DMS 273 treated with DMSO at 0.1 percent for 48 hours (cell line): ENCODE results near the gene CRCP.
"Not testable (repeated sequence)": the region's sequence is repeated elsewhere in the genome, so short reads cannot be mapped to it uniquely, and the experiment has no call there.

Experiments used
- DNase-seq: peaks from one replicate; lab custom pipeline; 2025; lab: John Stamatoyannopoulos, UW

Gene CRCP

DNA sequence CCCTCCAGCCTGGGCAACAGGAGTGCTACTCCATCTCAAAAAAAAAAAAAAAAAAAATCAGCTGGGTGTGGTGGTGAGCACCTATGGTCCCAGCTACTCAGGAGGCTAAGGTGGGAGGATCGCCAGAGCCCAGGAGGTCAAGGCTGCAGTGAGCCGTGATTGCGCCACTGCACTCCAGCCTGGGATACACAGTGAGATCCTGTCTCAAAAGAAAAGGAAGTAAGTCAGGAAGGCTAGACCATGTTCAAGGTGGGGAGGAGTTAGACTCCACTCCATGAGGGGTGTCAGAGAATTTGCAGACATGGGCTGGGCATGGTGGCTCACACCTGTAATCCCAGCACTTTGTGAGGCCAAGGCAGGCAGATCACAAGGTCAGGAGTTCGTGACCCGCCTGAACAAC, 6.2 kb upstream of the CRCP start:
- DNase-seq, result not testable (repeated sequence)

DNA sequence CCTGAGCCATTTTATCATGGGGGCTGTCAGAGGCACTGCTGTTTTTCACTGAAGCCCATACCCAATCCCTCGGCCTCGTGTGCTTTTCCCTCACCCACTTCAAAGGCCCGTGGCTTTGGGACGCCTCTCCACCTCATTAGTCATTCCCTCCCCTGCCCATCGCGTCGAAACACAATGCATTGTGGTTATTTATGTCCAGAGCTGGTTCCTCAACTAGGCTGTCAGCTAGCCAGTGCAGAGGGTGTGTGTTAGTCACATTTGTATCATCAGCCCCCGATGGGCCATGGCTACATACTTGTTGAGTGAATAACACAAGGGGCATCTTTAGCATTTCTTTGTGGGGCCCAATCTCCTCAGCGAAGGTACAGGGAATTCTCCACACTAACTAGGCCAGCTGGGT, 3.8 kb upstream of the CRCP start:
- DNase-seq, result no peak

DNA sequence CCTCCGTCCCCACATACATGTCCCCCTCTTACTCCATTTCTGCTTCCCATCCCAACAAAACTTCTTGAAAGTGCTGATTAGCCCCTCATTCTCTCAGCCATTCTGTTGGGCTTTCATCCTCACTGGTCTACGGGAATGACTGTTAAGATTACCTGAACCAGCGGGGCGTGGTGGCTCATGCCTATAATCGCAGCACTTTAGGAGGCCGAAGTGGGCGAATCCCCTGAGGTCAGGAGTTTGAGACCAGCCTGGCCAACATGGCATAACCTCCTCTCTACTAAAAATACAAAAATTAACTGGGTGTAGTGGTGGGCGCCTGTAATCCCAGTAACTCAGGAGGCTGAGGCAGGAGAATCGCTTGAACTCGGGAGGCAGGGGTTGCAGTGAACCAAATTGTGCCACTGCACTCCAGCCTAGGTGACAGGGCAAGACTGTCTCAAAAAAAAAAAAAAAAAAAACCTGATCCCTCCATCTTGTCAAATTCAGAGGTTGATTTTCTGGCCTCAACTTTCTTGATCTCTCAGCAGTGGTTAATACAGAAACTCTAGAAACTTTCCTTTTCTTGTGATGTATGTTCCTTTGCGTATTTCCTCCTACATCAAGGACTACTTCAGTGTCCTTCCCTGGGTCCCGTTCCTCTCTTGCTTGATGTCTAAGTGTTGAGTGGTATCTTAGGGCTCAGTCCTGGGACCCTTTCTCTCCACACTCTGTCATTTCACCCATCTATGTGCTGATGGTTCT, 2.2 kb downstream of the CRCP start:
- not testable (repeated sequence) for DNase-seq

DNA sequence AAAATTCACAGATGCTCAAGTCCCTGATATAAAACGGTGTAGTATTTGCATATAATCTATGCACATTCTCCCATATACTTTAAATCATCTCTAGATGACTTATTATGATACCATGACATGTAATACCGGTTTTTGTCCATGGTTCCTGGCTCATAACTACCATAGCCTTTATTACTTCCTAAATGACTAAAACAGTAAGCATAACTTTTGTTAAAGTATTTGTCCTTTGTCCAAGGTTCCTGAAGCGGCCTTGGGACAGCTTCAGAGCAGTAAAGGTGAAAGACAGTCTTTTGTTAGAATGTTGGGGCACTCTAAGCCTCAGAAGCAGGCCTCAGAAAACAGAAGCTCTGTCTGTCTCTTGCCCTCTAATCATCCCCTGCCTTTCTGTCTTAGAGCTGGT, 4.0 kb downstream of the CRCP start:
- no peak for DNase-seq

DNA sequence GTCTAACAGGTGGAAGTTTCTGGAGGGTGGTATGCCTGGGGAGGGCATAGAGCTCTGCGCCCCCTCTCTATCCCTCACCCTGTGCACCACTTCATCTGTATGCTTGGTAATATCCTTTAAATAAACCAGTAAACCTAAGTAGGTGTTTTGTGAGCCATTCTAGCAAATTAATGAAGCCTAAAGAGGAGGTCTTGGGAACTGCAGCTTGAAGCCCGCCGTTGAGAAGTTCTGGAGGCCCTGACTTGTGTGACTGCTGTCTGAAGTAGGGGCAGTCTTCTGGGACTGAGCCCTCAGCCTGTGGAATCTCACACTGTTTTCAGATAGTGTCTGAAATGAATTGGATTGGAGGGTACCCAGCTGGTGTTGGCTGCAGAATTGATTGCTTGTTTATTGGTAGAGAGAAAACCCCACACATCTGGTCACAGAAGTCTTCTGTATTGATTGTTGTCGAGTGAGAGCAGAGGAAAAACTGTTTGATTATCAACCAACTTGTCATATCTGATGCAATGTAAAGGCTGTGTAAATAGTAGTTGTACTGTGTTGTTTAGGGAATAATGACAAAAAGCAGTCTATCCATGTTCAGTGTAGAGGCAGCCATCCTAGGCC, 4.7 kb downstream of the CRCP start:
- DNase-seq, result no peak

DNA sequence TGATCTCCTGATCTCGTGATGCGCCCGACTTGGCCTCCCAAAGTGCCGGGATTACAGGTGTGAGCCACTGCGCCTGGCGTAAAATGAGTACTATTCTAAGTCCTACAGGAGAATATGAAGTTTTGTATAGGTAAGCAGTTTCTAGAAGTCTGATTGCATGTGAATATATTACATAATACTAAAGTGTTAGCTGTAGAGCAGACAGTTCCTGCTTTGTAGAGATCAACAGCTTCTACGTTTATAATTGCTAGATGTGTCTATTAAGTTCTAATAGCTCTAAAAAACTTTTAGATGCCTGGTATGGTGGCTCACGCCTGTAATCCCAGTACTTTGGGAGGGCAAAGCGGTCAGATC, 8.5 kb downstream of the CRCP start:
- DNase-seq, result no peak

DNA sequence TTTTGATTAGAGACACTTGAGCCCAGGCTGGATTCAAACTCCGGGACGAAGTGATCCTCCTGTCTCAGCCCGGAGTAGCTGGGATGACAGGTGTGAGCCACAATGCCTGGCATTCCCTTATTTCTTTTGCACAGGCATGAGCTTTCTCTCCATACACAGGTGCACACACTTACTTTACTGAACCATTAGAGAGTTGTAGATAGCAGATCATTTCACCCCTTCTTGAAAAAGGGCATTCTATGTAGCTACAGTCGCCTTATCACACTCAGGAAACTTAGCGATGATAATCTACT, 9.9 kb downstream of the CRCP start:
- DNase-seq, result not testable (repeated sequence)

DNA sequence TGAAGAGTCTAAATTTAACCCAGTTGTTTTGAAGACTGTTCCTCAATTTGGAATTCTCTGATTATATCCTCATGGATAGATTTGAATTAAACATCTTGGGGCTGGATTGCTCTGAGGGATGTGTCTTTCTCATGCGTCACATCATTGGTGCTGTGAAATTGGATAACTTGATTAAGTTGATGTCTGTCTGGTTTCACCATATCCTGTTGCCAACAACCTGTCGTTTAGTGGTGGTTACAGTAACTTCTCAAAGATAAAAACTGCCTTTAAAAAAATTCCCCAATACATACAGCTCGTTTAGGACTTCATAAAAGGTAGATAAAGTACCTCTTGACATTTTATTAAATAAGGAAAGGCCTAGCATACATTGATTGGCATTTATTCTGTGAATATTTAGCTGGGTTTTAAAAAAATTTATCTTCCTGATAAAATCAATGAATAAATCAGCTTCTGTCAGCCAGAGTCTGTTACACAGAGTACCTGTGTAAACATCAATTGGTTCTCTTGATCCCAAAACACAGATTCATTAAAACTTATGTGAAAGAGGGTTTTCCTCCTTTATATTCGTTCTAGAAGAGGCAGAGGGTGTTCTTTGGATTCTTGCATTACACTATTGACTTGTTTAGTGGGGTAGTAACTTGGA, 10.5 kb downstream of the CRCP start:
- no peak for DNase-seq

DNA sequence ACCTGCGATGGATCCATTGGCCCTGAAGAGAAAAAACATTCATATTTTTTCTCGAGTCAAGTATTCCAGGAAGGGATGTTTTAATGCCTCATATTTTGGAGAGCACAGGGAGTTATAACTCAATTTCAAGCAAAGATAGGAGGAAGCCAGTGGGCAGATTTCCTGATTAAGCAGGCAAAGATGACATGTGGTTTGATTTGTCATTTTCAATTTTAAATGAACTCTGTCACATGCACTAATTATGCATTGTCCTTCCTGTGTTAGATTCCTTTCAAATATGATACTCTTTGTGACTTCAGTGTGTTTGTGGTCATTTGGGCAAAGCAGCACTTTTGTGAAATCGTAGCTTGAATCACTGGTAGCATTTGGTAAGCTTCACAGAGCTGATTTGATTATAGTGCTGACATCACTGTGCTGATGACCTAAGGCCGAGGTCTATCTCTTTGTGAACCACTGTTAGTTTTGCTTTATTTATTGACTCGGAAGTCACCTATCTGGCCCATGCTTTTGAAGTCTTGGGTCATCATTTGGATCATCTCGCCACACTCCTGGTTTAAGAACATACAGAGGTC, 11.2 kb downstream of the CRCP start:
- not testable (repeated sequence) for DNase-seq

DNA sequence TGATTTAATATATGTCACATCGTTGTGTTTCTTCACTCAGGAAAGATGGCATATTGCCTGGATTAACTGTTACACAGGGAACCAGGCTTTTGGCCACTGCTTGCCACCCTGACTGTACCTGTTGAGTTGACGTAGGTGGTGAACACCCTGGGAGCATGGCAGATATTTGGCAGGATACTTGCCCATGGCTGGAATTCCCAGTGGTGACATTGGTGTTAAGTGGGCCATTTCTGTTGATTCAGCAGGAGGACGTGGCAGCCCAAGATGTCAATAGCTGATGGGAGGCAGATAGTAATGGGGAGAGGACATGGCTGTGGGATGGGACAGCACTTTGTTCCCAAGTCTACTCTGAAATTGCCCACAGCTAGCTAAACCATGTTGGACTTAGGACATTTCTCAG, 12.5 kb downstream of the CRCP start:
- DNase-seq, result not testable (repeated sequence)

DNA sequence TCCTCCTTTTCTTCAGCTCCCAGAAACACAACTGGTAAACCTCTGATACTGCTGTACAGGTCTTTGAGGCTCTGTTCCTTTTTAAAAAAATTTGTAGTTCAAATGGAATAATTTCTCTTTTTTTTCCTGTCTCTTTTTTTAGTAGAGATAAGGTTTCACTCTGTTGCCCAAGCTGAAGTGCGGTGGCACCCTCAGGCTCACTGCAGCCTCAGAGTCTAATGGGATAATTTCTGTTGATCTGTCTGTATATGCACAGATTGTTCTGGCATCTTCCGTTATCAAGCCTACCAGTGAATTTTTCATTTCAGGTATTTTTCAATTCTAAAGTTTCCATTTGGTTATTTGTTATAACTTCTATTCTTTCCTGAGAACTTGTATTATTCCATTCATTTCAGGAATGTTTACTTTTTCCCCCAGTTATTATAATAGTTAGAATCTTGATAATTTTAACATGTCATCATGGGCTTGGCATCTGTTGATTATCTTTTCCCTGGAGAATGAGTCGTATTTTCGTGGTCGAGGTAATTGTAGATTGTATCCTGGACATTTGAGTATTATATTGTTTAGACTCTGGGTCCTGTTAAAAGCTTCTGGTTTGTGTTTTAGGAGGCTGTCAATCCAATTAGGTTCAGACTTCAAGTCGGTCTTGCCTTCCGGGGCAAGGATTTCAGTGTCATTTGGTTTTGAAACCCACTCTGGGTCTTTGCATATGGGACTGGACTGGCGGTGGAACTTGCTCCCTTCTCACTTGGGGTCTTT, 24.5 kb downstream of the CRCP start:
- DNase-seq, result no peak

DNA sequence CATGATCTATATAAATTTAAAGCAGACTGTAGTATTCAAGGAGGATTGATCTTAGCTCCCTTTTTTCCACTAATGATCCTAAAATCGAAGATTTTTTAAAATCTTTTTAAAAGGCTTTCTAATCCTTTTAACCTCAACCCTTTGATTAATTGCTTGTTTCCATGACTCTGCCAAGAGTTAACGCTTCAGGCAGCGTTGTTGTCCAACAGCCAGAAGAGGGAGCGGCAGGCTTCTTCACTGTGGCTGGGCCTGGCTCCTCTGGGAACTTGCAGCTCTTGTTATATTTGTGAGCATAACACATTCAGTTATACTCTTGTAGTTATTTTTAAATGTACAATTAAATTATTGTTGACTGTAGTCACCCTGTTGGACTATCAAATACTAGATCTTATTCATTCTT, 26.3 kb downstream of the CRCP start:
- no peak for DNase-seq

DNA sequence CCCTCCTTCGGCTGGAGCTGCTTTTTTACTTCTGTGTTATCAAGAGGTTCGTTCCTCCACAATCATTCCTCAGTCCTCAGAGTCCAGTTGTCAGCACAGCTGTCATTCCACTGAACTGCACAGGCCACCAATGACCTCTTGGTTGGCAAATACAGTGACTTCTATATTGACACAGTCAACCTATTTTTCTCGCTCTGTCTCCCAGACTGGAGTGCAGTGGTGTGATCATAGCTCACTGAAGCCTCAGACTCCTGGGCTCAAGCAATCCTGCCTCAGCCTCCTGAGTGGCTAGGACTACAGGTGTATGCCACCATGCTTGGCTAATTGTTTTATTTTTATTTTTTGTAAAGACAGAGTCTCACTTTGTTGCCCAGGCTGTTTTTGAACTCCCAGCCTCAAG, 27.7 kb downstream of the CRCP start:
- DNase-seq, result no peak

DNA sequence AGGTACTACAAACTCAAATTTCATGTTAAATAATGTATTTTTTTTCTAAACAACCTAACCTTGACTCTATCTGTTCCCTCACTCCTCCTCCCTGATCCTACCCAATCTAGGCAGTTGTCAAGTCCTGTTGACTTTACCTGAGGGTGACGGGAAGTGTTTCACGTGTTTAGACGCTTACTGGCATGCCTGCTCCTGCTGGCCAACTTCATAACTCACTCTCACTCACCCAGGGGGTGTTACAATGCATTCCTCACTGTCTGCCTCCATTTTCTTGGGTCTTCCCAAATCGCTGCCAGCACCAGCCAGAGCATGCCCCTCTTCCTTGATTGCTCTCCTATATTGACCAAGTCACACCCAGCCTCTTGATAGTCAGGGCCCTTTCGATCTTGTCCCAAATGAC, 28.3 kb downstream of the CRCP start:
- no peak for DNase-seq

DNA sequence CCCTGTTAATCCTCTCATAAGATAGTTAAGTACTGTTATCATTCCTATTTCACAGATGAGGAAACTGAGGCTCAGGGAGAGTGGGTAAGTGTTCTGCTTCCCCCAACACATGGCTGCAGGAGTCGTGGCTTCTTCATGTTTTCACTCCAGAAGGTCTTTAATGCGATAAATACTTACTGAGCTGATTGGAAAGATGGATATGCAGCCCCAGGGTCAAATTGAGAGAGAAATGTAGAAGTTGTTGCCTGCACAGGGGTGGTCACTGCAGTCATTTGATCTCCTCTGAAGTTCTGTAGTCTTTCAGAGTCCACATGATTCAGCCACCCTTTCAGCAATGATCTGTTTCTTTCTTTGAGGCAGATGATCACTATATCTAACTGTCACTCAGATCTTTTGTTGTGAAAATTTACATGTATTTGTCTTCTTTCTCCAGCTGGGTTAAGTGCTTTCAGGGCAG, 29.3 kb downstream of the CRCP start:
- DNase-seq, result no peak

DNA sequence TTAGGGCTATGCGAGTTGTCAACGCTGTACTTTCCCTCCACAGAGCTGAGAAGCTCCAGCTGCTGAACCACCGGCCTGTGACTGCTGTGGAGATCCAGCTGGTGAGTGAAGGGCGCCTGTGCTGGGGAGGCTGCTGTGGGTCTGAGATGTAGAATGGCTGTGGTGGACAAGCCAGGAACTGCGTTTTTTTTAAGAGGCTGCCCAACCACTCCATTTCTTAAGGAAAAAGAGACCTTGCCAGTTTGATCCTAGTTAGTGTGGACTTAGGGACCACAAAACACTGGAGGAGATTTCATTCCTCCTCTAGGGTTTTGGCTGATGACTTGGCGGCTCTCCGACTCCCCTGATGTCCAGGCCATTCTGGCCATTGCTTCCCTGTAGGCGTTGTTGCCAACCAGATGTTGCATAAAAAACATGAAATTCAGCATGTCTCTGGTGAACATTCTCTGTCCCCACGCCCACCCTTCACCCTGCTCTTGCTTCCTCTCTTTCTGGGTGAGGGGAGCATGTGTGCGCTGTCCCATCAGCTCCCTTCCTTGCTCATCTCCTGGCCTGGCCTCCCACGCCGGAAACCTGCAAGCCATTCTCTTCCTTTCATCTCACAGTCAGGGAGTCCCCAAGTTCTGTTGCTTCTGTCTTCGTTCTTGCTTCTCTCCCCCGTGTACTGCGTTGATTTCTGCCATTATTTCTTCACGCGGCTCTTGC, 30.9 kb downstream of the CRCP start:
- no peak for DNase-seq

DNA sequence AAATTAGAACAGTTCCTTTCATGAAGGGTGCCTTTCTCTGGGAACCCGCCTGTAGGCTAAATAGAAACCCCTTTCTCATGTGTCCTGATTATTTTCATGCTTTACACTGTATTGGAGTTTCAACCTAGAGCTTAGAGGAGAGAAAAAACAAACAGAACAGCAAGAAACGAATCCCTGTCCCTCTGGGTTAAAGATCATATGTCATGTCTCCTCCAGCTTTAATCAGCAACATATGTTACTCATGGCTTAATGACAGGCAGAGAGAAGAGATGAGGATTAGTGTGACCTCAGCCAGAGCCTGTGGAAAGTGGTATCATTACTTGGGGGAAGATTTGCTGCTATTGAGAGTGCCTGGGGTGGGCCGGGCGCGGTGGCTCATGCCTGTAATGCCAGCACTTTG, 32.1 kb downstream of the CRCP start:
- peak; percentile 74 for DNase-seq

DNA sequence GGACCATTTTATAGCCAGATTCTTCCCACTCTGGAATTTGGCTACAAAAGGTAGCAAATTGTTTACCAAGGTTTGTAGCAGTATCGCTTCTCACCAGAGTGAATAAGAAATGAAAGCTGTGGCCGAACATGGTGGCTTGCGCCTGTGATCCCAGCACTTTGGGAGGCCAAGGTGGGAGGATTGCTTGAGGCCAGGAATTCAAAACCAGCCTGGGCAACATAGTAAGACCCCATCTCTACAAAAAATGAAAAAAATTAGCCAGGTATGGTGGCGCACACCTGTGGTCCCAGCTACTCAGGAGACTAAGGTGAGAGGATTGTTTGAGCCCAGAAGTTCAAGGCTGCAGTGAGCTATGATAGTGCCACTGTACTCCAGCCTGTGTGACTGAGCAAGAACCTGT, 33.0 kb downstream of the CRCP start:
- DNase-seq, result not testable (repeated sequence)

DNA sequence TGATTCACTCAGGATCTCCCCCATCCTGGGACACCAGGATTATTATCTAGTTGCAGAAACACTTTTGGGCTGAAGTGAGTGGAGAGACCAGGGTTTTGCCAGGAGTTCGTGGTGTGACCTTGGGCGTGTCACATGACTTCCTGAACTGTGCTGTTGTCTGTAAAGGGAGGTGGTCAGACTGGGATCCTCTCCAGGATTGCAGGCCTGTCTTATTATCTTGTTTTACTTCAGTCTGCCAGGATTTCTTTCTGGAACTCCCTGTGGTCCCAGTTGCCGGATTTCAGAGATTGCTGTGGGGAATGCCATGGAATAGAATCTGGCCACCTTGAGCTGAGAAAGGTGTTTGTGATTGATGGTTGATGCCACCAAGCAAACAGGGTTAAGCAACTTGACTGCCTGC, 35.8 kb downstream of the CRCP start:
- no peak for DNase-seq

DNA sequence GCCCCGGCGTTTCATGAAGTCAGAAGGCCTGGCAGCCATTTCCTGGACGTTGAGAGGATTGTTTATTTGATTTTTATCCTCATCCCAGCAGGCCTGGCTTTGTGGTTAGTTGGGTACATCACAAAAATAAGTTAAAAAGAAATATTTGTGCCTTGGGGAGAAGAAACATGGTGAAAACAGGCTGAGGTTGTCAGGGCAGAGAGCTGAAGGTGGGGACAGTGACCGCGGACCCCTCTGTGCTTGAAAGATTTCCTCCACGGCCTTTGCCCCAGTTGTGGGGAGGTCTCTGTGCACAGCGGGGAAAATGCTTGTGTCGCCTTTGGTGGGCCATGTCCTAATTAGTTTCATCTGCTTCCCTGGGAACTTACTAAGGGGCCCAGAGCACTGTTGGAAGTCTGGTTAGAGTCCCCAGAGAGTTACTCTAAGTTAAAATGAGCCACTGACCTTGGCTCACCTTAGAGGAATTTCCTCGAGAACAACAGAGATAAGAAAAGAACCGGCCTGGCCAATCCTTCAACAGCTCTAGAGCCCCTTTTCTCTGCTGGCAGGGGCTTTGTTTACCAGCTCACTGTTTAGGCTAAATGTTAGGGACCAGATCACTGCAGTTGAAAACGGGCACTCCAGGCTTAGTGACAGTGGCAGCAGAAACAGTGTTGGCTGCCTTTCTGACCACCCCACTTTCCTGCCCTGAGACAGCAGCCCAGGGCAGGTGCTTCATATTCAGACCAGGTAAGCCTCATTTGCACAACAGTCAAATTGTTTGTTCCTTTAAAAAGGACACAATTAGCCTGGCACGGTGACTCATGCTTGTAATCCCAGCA, 37.9 kb downstream of the CRCP start:
- DNase-seq, result no peak

DNA sequence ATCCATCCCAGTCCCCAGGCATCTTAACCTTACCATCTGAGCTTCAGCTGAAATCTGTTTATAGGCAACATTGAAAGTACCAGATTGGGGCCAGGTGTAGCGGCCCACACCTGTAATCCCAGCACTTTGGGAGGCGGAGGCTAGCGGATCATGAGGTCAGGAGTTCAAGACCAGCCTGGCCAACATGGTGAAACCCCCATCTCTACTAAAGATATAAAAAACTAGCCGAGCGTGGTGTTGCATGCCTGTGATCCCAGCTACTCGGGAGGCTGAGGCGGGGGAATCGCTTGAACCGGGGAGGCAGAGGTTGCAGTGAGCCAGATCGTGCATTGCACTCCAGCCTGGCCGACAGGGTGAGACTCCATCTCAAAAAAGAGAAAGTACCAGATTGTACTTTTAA, 39.0 kb downstream of the CRCP start:
- DNase-seq, result no peak
